Neural cell (in vitro differentiated cells): ENCODE measurements around the gene RUNX3.

Source experiments
- EP300 ChIP-seq: fragments of 450-650 bp; conservative IDR thresholded peaks from 2 replicates; pipeline ENCODE4 v1.6.1; 2014; ENCODE audit warnings: antibody characterized with exemption, mild to moderate bottlenecking, moderate library complexity; ENCODE audit not compliant: poor library complexity, severe bottlenecking
- EZH2 ChIP-seq: fragments of 200-600, 300-800 bp; shearing (Covaris generic), sonication (generic); IDR thresholded peaks from 2 replicates; pipeline ENCODE4 v1.6.1; 2014; ENCODE audit warnings: antibody characterized with exemption, low read length, borderline replicate concordance, mild to moderate bottlenecking; ENCODE audit not compliant: insufficient read depth, poor library complexity, severe bottlenecking
- POLR2AphosphoS5 ChIP-seq: IDR thresholded peaks from 2 replicates; pipeline ENCODE4 v1.6.1; 2012
- RAD21 ChIP-seq: fragments of 450-650 bp; conservative IDR thresholded peaks from 2 replicates; pipeline ENCODE4 v1.6.1; 2014; ENCODE audit warnings: antibody characterized with exemption, mild to moderate bottlenecking, moderate library complexity
- REST ChIP-seq: IDR thresholded peaks from 2 replicates; pipeline ENCODE4 v1.6.1; 2012; ENCODE audit warnings: borderline replicate concordance
- TAF1 ChIP-seq: IDR thresholded peaks from 2 replicates; pipeline ENCODE4 v1.6.1; 2012; ENCODE audit warnings: low read depth
- TF ChIP-seq, protein P1 (sequence below): fragments of 450-650 bp; IDR thresholded peaks from 2 replicates; pipeline ENCODE4 v1.5.1; 2014; ENCODE audit warnings: antibody characterized with exemption, mild to moderate bottlenecking, moderate library complexity; ENCODE audit not compliant: poor library complexity, severe bottlenecking

- TF ChIP-seq, protein P1, sequence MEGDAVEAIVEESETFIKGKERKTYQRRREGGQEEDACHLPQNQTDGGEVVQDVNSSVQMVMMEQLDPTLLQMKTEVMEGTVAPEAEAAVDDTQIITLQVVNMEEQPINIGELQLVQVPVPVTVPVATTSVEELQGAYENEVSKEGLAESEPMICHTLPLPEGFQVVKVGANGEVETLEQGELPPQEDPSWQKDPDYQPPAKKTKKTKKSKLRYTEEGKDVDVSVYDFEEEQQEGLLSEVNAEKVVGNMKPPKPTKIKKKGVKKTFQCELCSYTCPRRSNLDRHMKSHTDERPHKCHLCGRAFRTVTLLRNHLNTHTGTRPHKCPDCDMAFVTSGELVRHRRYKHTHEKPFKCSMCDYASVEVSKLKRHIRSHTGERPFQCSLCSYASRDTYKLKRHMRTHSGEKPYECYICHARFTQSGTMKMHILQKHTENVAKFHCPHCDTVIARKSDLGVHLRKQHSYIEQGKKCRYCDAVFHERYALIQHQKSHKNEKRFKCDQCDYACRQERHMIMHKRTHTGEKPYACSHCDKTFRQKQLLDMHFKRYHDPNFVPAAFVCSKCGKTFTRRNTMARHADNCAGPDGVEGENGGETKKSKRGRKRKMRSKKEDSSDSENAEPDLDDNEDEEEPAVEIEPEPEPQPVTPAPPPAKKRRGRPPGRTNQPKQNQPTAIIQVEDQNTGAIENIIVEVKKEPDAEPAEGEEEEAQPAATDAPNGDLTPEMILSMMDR: no peak
- TF ChIP-seq POLR2AphosphoS5 (no peak), TAF1 (no peak), RAD21 (no peak), EZH2 (no peak), EP300 (no peak), REST (no peak)
Observed at GRCh38 chr1:24910210-24910609, 19.9 kb downstream of the RUNX3 start.
